T-helper 1 cell (primary cell): Measurements from ENCODE around the gene GORASP2.

Experiments used
- DNase-seq, 5 donors: peaks; one replicate each; pipeline ENCODE4 v3.0.0-alpha.2; 2012 to 2020

GORASP2 gene

GRCh38 chr2:171008550-171009205 lies 79.6 kb downstream of the GORASP2 start:
- DNase-seq = no peak

- no peak for DNase-seq
Observed at GRCh38 chr2:171009386-171009785, 80.3 kb downstream of the GORASP2 start.

DNA sequence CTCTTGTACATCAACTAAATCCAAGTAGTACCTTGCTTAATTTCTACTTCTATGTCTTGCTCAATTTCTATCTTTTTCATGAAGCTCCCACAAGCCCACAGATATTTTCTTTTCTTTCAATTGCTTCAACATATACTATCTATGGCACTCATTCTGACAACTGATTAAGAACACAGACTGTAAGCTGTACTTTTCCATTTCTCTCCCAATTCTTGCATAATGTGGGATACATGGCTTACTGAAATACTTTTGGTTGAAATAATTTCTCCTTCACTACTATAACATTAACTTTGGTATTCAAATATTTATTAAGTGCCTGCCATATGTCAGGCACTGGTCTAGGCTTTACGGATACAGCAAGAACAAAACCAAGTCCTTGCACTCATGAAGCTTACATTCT lies 84.8 kb downstream of the GORASP2 start:
- DNase-seq = no peak

- DNase-seq = no peak
Observed at GRCh38 chr2:171016125-171016524, 87.1 kb downstream of the GORASP2 start.
